HepG2 (cell line): ENCODE data around the gene CCDC116.

Source experiments
- SOX6 ChIP-seq, 2 experiments: fragments of 450-650 bp in 1 of 2; sonication (generic) in 1 of 2; formaldehyde crosslinking in 1 of 2; IDR thresholded peaks; 2 replicates each; pipeline versions ENCODE4 v1.4.0 to v1.6.1; 2017 to 2020; ENCODE audit warnings: antibody characterized with exemption in 1 of 2, mild to moderate bottlenecking in 1 of 2, missing genetic modification reagents in 1 of 2
- YEATS2 ChIP-seq: sonication (generic); formaldehyde crosslinking; IDR thresholded peaks from 2 replicates; pipeline ENCODE4 v1.4.0; 2020; ENCODE audit warnings: missing genetic modification reagents, borderline replicate concordance
- ZNF292 ChIP-seq: sonication (generic); formaldehyde crosslinking; IDR thresholded peaks from 2 replicates; pipeline ENCODE4 v1.8.1; 2022; ENCODE audit warnings: mild to moderate bottlenecking, low read depth, missing genetic modification reagents, borderline replicate concordance
- ZNF761 ChIP-seq: sonication (generic); formaldehyde crosslinking; conservative IDR thresholded peaks from 2 replicates; pipeline ENCODE4 v1.4.0; 2020; ENCODE audit warnings: mild to moderate bottlenecking, missing genetic modification reagents
- TF ChIP-seq, protein P1 (sequence below): sonication (generic); formaldehyde crosslinking; IDR thresholded peaks from 2 replicates; pipeline ENCODE4 v1.9.0; 2021; ENCODE audit warnings: missing genetic modification reagents, borderline replicate concordance
- TF ChIP-seq, protein P2 (sequence below): sonication (generic); formaldehyde crosslinking; IDR thresholded peaks from 2 replicates; pipeline ENCODE4 v1.8.0; 2022; ENCODE audit warnings: missing genetic modification reagents, mild to moderate bottlenecking, moderate library complexity, borderline replicate concordance

DNA sequence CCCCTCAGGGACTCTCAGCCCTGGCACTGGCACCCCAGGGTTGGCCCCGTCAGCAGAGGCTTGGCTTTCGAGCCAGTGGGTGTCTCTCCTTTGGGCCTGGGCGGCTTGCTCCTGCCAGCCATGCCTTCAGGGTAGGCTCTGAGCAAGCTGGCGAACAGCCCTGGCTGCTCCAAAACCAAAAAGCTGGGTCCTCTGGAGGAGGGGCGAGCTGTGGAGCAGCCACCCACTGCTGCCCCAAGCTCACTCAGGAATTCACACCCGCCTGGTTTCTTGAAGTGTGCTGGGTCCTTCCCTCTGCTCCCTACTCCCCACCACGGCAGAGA lies 9.0 kb upstream of the CCDC116 start:
- TF ChIP-seq, protein P1, sequence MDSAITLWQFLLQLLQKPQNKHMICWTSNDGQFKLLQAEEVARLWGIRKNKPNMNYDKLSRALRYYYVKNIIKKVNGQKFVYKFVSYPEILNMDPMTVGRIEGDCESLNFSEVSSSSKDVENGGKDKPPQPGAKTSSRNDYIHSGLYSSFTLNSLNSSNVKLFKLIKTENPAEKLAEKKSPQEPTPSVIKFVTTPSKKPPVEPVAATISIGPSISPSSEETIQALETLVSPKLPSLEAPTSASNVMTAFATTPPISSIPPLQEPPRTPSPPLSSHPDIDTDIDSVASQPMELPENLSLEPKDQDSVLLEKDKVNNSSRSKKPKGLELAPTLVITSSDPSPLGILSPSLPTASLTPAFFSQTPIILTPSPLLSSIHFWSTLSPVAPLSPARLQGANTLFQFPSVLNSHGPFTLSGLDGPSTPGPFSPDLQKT (CRISPR knock-in tag) = no peak
- no peak for TF ChIP-seq ZNF761 (CRISPR knock-in tag)
- no peak for TF ChIP-seq YEATS2 (CRISPR knock-in tag)
- no peak for TF ChIP-seq SOX6 (IDR thresholded peaks at IDR 0.05)
- TF ChIP-seq SOX6 (CRISPR knock-in tag; IDR thresholded peaks at IDR 0.05) = no peak
- TF ChIP-seq, protein P2, sequence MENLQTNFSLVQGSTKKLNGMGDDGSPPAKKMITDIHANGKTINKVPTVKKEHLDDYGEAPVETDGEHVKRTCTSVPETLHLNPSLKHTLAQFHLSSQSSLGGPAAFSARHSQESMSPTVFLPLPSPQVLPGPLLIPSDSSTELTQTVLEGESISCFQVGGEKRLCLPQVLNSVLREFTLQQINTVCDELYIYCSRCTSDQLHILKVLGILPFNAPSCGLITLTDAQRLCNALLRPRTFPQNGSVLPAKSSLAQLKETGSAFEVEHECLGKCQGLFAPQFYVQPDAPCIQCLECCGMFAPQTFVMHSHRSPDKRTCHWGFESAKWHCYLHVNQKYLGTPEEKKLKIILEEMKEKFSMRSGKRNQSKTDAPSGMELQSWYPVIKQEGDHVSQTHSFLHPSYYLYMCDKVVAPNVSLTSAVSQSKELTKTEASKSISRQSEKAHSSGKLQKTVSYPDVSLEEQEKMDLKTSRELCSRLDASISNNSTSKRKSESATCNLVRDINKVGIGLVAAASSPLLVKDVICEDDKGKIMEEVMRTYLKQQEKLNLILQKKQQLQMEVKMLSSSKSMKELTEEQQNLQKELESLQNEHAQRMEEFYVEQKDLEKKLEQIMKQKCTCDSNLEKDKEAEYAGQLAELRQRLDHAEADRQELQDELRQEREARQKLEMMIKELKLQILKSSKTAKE (CRISPR knock-in tag) = no peak
- no peak for TF ChIP-seq ZNF292 (CRISPR knock-in tag)
